Sciatic nerve (tissue), 2 donors: ENCODE results near the gene GAL3ST2. TPM values are rescaled to one million over a fixed set of nuclear protein-coding genes. Genes with fewer than 3 reads are reported as not detected.
"Not testable (repeated sequence)": the region's sequence is repeated elsewhere in the genome, so short reads cannot be mapped to it uniquely, and the experiment has no call there.

Experiments
- ATAC-seq: fragments of 200-7000 bp; cut with Tn5 transposase; one replicate; pipeline ENCODE4 v1.9.1; 2020; ENCODE audit warnings: mild to moderate bottlenecking, moderate library complexity
- DNase-seq: peaks from one replicate; pipeline ENCODE4 v3.0.0-alpha.2; 2020; ENCODE audit warnings: low spot score
- intact Hi-C: fragments of 100-400 bp; cut with DNase I; formaldehyde crosslinking; loops from one replicate; pipeline ENCODE4 v1.14.2; 2022
- total RNA-seq: library from RNA; stranded (reverse); fragmentation: NEBNext Ultra II Directional; extraction: Animal tissue kit (Norgen Biotek cat#: 25700); gene quantifications from one replicate; pipeline ENCODE4 v1.2.1, GENCODE V29; 2021
- donor health status: DM: no; HTN: no; CAD: no.
- donor health status: DM: no; HTN: no; CAD: no.

Gene GAL3ST2
- not detected for total RNA-seq

GRCh38 chr2:241776336-241777169, at the start of gene GAL3ST2:
TSS of gene GAL3ST2 (plus strand) at chr2:241776822. CDS start at chr2:241776956, 134 bp downstream.
- no peak for ATAC-seq
- intact Hi-C loops, result no loop called here
- no peak for DNase-seq

GRCh38 chr2:241728000-241728399, 48.6 kb upstream of the GAL3ST2 start:
- DNase-seq (no peak), ATAC-seq (no peak)
- intact Hi-C loops, result no loop called here

GRCh38 chr2:241728627-241729026, 48.0 kb upstream of the GAL3ST2 start:
- intact Hi-C loops, result no loop called here
- peak; percentile 64 for ATAC-seq
- DNase-seq, result no peak

GRCh38 chr2:241729868-241730267, 46.8 kb upstream of the GAL3ST2 start:
- no peak for DNase-seq
- no peak for ATAC-seq
- intact Hi-C loops, result no loop called here

- DNase-seq (no peak), ATAC-seq (no peak)
- intact Hi-C loops, result no loop called here
Observed at GRCh38 chr2:241730671-241731293, 45.8 kb upstream of the GAL3ST2 start.

- ATAC-seq, intact Hi-C loops, DNase-seq: not testable (repeated sequence)
Observed at GRCh38 chr2:241732513-241733186, 44.0 kb upstream of the GAL3ST2 start.

GRCh38 chr2:241733391-241734207, 43.0 kb upstream of the GAL3ST2 start:
- intact Hi-C loops, result no loop called here
- DNase-seq (no peak), ATAC-seq (no peak)

- ATAC-seq, result no peak
- no peak for DNase-seq
- intact Hi-C loops, result no loop called here
Observed at GRCh38 chr2:241734208-241734466, 42.5 kb upstream of the GAL3ST2 start.

- DNase-seq (peak; percentile 98), ATAC-seq (peak; percentile 94)
- intact Hi-C loops, result no loop called here
Observed at GRCh38 chr2:241734467-241735208, 42.0 kb upstream of the GAL3ST2 start, which contains the start of gene D2HGDH. TSS of gene D2HGDH (plus strand) at chr2:241734630. CDS start at chr2:241735225, 595 bp downstream.

- intact Hi-C loops, result no loop called here
- no peak for ATAC-seq
- DNase-seq, result no peak
Observed at GRCh38 chr2:241736111-241736510, 40.5 kb upstream of the GAL3ST2 start.

GRCh38 chr2:241738040-241738686, 38.5 kb upstream of the GAL3ST2 start:
- intact Hi-C loops, result no loop called here
- ATAC-seq (no peak), DNase-seq (no peak)

GRCh38 chr2:241739177-241739576, 37.4 kb upstream of the GAL3ST2 start:
- intact Hi-C loops, result no loop called here
- ATAC-seq (no peak), DNase-seq (no peak)

GRCh38 chr2:241739651-241740050, 37.0 kb upstream of the GAL3ST2 start:
- intact Hi-C loops, result loop anchor here (10.0 kb wide), 1 partner anchor 135 kb away; no protein-coding TSS in a partner anchor
- no peak for DNase-seq
- ATAC-seq, result no peak

GRCh38 chr2:241741016-241741415, 35.6 kb upstream of the GAL3ST2 start:
- intact Hi-C loops, result loop anchor here (10.0 kb wide), 1 partner anchor 134 kb away; no protein-coding TSS in a partner anchor
- ATAC-seq (no peak), DNase-seq (no peak)

- no peak for ATAC-seq
Observed at GRCh38 chr2:241742320-241742939, 34.2 kb upstream of the GAL3ST2 start.

GRCh38 chr2:241743008-241743407, 33.6 kb upstream of the GAL3ST2 start:
- not testable (repeated sequence) for DNase-seq, ATAC-seq
- intact Hi-C loops, result loop anchor here (10.0 kb wide), 1 partner anchor 132 kb away; no protein-coding TSS in a partner anchor

More at GRCh38 chr2:241742320-241742939, 34.2 kb upstream of the GAL3ST2 start:
- no peak for DNase-seq
- intact Hi-C loops, result loop anchor here (10.0 kb wide), 1 partner anchor 132 kb away; no protein-coding TSS in a partner anchor

- ATAC-seq (no peak), DNase-seq (no peak)
- intact Hi-C loops, result loop anchor here (10.0 kb wide), 1 partner anchor 131 kb away; no protein-coding TSS in a partner anchor
Observed at GRCh38 chr2:241743620-241744019, 33.0 kb upstream of the GAL3ST2 start.
